ENCODE results near the gene TANGO2.

The TANGO2 gene

DNA sequence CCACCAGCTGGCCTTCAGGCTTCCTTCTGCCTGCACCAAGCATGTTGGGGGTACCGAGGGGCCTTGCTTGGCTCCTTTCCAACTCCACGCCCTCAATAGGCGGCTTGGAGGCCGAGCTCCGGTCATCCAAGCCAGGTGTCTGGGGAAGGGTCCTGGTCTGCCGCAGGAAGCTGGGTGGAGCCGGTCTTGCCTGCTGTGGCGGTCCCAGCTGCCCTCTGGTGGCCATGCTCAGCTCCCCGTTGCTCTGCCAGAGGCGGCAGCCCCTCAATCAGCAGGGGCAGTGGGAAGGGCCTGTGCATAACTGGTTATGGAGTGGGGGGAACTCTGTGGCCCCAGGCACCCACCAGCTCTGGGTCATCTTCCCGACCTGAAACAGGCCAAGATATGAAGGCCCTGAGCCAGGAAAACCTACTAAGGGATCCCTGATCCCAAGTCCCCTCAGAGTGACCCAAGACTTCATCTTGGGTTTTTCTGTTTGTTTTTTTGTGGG, 7.5 kb upstream of the TANGO2 start:
- peak; percentile 61 for DNase-seq

DNA sequence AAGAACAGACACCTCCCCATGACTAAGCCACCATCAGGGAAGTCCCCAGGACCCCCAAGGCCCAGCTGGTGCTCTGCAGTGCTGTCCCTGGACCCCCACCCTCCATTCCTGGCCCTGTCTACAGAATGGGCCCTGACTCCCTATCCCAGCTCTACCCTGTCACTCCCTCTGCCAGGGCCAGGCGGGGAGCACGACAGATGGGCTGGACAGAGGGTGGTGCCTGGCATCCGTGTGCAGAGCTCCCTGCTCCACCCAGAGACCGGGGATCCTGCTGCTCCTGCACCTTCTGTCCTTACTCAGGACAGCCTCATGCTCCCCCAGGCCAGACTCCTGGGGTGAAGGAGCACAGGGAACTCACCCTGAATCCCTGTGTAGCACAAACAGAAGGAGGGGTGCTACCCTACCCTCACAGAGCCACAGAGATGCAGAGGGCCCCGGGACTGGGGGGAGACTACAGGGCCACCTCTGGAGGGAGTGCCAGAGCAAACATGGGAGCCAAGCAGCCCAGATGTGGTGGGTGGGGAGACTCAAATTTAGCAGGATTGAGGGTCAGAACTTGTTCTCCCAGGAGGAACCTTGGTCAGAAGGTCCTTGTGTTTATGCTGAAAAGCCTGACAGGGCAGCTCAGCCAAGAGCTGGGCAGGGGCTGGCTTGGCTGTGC, 6.3 kb upstream of the TANGO2 start:
- no peak for DNase-seq

DNA sequence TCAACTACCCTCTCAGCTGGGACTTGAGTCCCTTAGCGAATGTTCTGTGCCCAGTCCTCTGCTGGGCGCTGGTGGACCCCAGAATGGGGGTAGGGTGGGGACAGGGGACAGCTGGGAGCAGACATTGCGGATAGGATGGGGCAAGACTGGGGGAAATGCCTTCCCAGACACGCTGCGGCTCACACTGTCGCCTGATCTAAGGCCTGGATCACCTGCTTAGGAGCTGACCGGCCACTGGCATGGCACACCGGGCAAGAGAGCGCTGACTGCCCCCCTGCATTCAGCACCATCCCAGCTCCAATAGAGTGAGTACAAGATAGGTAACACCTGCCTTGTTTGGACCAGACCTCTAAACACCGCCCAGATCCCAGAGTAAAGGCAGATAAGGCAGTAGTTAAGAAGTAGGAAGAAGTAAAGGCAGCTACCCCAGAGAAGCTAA, 5.7 kb upstream of the TANGO2 start:
- no peak for DNase-seq

DNA sequence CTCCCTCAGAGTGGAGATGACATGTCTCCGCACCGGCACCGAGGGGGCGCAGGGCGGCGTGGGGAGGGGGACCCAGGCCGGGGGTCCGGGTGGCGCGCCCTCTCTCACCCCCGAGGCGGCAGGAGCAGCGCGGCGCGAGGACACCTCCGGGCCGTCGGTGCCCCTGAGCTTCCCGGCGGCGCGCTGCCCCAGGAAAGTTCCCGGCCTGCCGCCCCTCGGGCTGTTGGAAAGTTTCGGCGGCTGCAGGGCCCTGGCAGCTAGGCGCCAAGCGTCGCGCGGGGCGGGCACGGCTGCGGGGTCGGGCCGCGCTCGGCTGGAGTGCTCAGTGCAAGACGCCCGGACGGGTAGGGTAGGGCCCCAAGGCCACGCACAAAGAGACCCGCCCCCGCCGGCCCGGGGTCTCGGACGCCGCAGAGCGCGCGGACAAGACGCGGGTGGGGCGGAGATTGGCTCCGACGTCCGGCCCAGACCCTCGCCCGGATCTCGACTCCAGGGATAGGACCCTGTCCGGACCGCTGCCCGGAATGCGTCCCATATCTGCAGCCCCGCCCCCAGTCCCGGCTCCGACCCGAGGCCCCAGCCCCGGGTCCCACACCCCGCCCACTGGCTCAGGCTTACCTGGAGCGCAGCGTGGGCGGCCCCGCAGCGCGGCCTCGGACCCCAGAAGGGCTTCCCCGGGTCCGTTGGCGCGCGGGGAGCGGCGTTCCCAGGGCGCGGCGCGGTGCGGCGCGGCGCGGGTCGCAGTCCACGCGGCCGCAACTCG, 4.8 kb upstream of the TANGO2 start:
- DNase-seq = no peak

DNA sequence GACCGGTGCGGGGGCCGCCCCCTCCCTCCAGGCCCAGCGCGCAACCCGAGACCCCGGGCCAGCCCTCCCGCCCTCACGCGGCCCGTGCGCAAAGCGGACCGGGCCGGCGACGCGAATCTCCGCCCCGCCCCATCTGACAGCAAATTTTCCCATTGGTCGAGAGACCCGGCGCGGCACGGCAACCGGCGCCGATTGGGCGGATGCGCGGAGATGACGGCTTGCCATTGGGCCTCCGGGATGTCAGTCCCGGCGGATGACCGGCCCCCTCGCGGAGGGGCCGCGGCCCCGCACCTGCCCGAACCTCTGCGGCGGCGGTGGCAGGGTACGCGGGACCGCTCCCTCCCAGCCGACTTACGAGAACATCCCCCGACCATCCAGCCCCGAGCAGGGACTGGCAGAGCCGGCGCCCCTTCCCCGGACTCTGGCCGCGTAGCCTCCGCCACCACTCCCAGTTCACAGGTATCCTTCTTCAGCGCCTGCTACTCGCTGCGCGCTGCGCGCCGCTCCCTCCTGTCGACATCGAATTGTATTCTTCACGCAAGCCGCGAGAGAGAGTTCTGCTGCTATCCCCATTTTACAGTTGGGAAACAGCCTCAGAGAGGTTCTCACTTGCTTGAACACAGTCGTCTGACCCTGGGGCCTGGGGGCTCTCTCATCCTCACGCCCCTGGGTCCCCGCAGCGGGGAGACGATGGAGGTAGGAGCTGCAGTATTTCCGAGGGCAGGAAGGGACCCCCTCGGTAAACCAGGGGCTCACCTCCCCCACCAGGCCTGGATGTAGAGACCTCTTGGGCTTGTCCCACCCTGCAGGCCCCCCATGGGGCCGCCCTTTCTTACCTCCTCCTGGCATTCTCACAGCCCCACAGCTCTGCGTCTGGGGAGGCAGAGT, 3.9 kb upstream of the TANGO2 start, which contains the start of gene ARVCF:
Gene ARVCF, minus strand, starts transcription at position 90 of the 888 bp plus-strand sequence. CDS start 26,029 bp downstream, outside the sequence.
- DNase-seq = peak; percentile 94

DNA sequence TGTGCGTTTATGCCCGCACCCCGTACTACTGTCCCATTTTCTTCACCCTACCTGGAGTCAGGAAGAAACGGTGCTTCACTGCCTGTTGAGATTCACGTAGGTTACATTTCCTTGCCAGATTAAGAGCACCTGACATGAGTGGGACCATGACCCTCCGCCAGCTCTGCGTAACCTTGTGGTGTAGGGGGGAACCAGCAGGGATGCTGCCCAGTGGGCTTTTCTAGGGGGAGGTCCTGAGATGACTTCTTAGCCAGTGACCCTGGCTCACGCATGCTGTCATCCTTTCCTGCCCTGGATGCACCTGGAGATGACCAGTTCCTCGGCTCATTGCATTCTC, 3.3 kb upstream of the TANGO2 start:
- no peak for DNase-seq

DNA sequence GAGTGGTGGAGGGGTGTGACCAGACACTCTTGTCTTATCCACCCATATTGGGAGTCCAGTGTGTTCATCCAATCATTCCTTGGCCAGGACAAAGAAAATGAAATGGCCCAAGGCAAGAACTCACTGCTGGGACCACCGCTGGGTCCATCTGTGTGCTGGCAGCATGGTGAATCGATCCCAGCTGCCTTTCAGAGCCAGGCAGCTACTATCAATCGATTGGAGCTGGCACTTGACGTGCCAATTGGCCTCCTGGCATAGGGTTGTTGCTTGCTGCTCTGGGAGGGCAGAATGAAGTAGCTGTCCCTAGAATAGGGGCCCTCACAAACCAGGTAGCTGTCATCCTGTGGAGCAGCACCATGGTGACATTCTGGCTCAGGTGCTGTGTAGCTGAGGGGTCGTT, 2.9 kb upstream of the TANGO2 start:
- DNase-seq = no peak

DNA sequence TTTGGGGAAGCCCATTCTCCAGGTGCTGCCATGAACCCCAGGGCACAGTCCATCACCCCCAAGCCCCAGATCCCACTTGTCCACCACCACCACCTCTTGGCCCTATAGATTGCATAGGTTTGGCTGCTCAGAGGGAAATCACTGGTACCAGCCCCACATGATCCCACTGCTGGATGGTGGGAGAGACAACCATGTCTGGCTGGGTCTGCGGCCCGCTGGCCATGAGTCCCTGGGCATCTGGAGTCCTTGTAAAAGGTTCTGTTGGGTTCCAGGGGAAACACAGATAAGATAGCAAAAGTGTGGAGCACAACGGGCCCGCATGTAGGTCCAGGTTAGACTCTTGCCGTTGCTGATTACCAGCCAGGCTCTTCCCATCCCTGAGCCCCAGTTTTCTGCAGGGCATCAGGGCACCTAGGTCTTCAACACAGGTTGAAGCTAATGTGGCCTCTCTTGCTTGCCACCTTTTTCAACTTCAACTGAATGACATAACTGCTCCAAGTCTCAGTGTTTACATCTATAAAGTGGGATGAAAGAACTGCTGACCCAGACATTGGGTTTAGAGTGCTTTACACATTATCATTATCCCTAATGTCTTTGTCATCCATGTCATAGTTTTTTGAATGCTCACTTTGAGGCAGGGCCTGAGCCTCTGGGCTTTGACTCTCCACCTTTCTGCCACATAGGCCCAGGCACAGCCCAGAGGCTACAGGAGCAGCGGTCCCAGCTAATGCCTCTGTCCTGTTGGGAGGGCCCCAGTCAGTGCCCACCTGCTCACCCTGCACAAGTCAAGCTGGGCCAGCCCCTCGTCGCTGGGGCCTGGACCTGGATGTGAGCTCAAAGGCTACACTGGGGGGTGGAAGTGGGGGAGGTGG, 1.0 kb upstream of the TANGO2 start:
- no peak for DNase-seq

DNA sequence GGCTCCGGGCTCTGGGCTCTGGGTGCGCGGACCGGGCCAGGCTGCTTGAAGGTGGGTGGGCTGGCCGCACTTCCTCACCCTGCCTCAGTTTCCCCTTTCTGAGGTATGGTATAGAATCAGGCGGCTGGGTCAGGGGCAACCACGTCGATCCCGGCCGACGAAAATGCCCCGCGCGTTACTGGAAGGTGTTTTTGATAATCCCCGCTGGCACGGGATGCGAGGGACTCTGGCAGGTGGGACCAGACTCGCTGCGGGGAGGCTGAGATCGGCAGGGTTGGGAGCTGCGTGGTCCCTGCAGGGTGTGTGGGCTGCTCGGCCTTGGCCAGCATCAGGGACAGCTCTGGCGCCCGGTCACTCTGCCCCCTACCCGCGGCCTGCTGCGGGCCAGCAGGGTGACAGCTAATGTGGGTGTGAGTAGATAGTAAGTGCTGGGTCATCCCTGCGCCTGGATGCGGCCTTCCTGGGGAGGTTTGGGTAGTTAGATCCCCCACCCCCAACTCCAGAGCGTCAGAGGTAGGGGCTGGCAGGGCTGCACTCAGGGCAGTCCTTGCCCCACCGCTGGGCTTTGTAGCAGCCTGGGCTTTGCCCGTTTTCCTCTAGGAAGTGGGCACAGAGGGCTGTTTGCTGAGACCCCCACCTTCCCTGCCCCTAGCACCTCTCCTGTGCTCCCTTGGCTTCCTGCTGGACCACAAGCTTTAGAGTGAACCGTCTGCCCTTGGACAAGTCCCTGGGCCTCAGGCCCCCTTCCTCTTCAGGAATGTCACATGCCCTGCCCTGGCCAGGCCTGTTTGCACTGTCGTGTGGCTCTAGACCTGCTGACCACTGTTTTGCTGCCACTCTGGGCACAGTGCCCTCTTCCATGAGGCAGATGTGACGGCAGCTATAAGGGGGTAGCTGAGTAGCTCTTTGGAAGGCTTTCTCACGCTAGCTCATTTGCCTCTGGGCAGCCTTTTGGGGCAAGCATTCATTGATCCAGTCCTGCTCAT, 579 bp downstream of the TANGO2 start:
- peak; percentile 58 for DNase-seq

DNA sequence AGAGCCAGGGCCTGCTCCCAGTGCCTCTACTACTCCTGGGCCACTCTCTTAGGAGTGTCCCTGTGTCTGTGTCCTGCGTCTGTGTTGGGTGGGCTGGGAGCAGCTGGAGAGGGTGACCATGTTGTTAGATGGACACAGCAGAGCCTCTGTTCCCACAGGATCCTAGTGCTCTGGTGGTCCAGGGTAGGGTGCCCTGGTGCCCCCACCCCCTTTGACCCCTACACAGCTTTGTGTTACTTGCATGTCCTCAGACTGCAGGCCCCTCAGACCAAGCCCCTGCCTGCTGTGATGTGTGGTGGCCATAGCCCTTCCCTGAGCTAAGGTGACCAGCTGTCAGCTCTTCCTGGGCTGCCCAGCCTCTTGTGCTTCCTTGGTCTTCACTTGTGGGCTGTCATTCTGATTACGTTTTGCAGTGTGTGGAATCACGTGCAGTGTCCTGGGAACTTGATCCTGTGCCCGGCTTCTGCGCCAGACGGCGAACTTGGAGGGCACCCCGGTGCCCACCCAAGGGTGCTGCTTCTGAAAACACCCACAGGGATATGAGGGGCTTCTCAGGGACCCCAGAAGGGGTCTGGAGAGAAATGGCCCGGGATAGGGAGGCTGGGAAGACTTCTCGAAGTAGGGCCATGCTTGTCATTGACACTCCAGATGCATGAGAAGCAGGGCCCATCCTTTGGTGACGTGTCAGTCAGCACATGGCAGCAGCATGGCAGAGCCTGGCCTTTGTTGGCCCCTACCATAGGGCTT, 1.5 kb downstream of the TANGO2 start:
- no peak for DNase-seq

DNA sequence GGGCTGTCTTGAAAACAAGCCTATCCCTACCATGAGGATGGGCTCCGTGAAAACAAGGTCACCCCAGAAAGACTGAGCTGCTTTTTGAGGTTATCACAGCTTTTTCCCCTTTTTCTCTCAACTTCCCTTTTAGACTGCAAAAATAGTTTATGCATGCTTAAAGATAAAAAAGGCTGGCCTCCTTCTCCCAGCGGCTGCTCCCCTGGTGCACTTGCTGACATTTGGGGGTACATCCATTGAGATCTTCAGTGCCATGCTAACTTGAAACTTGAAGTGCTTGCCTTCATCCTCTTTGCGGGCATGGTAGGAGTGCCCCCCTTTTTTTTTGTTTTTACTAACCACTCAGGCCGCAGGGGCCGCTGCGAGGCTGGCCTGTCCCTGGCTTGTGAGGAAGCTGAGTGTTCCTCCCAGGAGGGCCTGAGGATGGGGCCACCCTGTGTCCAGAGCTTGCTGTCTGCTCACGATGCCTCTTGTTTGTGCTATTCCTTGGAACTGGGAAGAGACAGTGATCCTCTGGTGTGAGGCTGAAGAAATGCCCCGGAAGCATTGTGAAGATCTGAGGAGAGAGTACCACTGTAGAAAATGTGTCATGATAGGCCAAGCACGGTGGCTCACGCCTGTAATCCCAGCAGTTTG, 2.2 kb downstream of the TANGO2 start:
- no peak for DNase-seq

DNA sequence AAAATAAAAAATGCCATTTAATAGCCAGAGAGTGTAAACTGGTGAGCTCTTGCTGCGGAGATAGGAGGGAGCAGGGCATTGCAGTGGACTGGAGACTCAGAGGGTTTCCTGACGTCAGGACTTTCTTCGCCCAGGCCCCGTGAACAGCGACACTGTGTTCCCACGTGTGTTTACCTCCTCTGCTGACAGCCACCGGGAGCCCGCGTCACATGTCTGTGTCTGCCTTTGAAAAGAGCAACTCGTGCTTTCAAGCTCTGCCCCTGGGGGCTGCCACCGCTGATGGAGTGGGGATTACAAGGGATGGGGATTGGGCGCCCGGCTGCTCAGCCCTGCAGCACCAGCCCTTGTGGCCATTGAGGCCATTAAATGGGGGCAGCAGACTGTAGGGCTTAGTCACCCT, 3.3 kb downstream of the TANGO2 start:
- DNase-seq = no peak

DNA sequence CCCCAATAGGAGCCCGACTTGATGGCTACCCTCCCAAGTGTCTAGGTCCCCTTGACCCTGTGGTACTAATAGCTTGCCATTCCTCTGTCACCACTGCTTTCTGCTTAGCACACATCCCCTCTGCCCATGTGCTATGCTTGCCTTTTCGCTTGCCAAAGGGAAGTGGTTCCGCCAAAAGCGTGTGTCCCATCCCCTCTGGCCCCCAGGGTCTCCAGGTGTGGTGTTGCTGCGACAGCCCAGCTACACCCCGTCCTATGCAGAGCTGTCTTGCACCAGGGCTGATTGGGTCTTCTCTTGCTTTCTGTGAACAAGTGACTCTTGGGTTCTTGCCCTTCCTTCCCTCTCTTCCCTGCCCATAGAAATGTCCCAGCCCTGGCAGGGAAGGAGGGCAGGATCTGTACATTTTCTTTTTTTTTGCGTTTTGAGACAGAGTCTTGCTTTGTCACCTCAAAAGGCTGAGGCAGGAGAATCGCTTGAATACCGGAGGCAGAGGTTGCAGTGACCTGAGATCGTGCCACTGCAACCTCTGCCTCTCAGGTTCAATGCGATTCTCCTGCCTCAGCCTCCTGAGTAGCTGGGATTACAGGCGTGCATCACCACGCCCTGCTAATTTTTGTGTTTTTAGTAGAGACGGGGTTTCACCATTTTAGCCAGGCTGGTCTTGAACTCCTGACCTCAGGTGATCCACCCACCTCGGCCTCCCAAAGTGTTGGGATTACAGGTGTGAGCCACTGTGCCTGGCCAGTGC, 3.9 kb downstream of the TANGO2 start:
- no peak for DNase-seq

DNA sequence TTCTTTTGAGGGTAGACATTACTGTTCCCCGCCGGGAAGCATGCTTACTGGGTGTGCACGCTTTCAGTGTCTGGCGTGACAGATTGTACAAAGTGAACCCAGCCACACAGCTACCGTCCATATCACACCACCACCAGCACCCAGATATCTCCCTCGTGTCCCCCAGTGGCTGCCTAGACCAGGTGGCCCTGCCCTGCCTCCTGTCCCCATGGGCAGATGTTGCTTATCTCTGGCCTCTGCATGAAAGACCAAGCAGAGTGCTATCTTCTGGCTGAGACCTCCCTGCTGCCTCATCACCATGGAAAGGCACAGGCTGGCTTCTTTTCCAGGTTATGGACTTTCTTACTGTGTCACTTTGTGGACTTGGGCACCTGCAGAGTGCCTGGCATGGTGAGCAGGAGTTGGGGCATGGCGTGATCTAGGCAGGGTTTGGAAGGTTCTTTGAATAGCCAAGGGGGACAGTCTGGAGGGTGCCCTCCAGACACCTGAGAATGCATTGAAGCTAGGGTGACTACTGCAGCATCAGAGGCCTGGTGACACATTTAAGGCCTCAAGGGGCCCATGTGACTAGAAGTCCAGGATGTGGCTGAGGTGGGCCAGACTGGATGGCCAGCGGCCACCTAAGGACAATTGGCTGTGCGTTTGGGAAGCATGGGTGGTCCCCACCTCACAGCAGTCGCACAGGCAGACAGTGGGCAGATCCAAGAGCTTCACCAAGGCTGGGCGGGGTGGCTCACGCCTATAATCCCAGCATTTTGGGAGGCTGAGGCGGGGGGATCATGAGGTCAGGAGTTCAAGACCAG, 4.7 kb downstream of the TANGO2 start:
- DNase-seq = no peak

DNA sequence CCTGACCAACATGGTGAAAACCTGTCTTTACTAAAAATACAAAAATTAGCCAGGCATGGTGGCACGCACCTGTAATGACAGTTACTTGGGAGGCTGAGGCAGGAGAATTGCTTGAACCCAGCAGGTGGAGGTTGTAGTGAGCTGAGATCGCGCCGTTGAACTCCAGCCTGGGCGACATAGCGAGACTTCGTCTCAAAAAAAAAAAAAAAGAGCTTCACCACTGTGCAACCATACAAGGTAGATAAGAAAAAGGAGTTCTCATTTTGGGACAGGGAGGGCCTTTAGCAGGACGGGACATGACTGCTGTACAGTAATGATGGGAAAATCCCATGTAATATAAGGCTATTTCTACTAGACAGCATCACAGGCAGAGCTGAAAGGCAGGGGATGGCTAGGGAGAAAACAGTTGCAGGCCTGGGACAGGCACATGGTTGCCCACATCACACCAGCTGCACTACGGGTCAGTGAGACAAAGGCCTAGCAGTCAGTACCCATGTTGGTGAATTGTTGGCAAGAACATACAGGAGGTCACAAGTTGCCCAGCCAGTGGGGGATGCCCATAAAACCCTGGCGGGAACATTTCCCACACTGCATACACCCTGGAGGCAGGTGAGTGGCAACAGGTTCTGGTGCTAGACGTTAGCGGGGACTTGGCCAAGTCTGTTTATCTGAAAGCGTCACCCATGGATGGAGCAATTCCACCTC, 5.4 kb downstream of the TANGO2 start:
- no peak for DNase-seq

DNA sequence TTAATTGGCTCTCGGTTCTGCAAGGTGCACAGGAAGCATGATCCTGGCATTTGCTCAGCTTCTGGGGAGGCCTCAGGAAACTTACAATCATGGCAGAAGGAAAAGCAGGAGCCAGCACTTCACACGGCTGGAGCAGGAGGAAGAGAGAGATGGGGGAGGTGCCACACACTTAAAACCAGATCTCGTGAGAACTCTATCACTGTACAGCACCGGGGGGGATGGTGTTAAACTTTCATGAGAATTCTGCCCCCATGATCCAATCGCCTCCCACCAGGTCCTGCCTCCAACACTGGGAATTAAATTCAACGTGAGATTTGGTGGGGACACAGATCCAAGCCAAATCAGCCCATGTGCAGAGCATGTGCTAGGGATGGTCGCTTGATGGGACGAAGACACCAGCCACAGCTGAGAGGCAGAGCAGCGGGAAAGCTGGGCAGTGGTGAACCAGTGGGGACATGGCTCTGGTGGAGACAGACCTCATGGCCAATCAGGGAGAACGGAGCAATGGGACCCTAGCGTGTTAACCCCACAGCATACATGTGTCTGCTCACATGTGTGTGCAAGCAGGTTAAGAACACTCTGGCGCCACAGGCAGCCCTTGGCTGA, 6.2 kb downstream of the TANGO2 start:
- DNase-seq = no peak

All from suppressor macrophage treated with lipopolysaccharide for 4 hours (primary cell).